Measurements from ENCODE around the gene SLC28A3.

SLC28A3 gene

DNA sequence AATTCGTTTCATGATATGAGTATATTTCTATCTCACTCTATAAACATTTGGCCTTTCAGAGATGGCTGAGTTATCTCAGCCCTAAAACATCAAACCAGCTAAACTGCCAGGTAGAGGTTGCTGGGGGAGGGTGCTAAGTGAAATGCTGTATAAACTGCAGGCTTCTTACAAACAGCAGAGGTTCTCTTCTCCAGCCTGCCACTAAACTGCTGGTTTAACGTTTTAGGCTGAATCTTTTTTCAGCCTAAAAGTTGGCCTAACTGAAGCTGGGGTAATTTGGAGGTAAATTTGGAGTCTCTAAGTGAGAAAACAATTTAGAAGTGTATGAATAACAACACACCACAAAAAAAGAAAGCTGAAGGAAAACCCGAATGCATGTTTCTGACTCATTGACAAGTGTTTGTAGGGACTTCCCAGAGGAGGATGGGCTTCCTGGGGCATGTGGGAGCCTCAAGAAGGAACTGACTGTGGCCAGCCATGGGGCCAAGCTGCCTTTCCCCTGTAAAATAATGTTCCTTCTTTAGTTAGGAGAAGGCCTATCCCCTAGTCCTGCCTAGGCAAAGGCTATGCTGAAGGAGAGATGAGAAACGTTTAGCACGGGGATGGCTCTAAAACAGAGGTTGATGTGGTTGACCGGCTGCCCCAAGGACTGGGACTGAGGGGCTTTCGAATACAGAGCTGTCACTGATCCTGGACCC is 44.3 kb downstream of the SLC28A3 start:
- DNase-seq = no peak

DNA sequence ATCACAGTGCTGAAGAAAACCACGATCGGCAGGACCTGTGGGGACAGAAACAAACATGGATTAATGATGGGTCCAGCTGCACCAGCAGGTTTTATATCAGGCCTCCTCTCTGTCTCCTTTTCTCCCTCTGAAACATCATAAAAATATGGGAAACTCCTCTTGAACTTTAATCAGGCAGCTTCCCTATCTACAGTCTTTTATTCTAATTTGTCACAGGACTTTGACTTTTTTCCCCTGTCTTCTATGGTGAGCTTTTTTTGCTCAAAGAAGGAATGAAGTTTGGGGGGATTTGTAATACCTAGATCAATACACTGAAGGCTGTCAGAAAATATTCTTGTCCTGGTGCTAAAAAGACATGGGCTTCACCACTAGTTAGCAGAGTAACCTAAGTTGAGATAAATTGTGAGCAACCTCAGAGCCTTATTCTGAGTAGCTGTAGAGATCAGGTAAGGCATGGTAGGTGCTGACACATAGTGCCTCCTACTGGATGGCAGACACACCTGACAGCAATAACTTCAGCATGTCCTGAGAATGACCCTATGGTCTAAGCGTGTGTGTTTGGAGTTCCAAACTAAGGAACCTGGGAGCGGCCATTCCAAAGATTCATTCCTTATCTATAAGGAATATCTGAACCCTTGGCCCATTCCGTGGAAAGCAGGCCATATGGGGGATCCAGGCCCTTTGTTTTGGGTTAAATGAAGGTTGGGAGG is 46.2 kb downstream of the SLC28A3 start:
- no peak for DNase-seq

DNA sequence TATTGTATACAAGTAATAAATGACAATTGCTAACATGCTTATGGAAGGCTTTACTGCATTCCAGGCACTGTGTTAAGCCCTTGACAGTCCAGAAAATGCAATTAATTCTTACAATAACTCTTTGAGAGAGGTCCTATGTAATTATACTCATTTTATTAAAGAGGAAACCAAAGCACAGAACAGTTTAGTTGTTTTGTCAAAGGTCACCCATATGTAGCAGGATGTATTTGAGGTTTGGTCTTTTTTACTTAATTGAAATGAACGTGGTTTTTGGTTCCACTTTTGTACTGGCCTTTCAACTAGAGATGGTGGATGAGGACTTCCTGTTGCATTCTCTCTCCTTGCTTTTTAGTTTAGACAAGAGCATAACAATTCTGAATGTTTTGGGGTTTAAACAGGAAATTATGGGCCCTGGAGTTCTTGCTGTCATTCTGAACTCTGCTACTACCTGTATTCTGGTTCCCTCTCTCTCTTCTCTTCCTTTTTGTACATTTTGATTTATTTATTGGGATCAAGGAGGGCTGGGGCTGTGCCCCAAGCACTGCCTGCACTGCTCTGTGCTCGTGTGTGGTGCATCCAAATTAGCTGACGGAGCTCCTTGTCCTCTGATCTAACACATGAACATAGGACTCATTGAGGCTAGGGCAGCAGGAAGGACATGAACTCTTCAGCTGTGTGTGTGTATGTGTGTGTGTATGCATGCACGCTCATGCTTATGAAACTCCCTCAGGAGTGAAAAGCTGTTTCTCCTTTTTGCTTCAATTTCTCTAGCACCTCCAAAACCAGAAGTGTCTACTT is 47.4 kb downstream of the SLC28A3 start:
- DNase-seq = no peak

DNA sequence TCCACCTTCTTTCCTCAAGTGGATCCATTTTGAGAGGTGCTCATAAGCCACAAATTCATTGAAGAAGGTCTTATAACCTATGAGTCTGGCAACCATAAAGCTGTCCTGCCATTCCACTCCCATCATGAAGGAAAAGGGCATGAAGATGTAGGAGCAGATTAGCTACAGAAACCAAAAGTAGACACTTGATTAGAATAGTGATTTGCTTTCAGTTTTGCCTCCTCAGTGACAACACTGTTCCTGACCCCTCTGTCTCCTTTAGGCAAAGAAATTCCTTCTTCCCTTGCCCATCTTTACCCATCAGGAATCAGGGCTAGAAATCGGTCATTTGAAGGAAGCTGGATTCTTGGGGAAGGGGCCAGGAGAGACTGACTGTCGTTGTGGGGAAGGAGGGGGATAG is 55.2 kb downstream of the SLC28A3 start:
- DNase-seq = no peak

DNA sequence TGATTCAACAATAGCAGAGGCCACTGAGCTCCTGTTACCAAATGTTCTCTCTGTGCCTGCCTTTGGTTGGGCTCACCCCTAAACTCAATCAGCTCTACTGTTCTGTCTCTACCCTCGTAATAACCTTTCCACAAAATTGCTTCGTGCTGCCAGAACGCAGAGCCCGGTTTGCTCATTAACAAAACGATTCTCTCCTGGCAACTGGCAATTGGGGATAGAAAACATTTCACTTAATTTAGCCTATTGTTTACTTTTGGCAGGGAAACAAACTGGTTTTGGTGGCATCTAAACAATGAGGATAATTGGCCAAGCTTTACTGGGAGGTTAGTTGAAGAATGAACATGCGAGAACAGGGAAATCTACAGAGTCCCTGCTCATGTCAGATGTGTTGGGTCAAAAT is 56.6 kb downstream of the SLC28A3 start:
- peak; percentile 70 for DNase-seq

DNA sequence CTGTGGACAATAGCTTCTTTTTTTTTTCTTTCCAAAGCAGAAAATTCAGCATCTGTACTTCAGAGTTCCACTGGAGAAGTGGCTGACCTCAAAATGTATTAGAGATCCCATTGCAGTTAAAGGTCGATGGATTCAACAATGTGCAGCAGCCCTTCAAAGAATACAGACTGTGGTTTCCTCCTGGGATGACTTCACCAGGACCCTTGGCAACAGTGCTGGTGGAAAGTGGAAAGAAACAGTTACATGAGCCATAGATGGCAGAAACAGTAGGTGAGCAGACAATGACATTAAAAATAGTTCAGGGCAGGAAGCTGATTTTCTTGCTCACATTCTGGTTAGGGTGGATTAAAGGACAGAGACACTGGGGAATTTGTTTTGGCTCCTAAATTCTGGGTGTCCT is 62.4 kb downstream of the SLC28A3 start:
- DNase-seq = no peak

DNA sequence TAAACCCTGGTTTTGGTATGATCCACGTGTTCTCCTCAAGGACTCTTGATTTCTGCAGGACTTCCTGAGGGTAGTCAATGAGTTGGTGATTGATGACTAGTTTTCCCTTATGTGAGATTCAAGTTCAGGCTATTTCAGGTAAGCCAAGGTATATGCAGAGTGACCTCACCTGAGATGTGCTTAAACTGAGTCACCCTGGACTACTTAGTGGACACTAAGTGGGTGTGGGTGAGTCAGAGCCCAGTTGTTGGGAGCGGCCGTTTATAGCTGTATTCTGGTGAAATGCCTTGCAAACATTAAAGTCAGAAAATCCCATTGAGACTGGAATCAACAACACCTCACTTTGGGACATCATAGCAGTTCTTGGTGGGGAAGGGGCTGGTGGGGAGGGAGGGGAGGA is 62.9 kb downstream of the SLC28A3 start:
- no peak for DNase-seq

DNA sequence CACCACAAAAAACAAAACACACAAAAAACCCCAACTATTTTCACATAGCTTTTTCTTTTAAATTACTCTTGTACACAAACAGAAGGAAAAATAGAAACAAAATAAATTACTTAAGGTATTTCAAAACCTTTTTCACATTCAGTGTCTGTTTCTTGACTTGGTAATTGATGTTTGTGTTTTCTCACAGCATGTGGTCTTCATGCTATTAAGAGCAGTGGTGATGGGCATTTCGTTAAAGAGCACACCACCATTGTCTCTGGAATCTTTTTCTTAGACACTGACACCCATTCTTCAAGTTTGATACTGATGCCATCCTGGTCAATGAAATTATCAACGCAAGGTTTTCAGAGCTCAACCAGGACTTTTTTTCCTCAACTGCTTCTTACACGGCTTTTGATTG is 63.8 kb downstream of the SLC28A3 start:
- no peak for DNase-seq

DNA sequence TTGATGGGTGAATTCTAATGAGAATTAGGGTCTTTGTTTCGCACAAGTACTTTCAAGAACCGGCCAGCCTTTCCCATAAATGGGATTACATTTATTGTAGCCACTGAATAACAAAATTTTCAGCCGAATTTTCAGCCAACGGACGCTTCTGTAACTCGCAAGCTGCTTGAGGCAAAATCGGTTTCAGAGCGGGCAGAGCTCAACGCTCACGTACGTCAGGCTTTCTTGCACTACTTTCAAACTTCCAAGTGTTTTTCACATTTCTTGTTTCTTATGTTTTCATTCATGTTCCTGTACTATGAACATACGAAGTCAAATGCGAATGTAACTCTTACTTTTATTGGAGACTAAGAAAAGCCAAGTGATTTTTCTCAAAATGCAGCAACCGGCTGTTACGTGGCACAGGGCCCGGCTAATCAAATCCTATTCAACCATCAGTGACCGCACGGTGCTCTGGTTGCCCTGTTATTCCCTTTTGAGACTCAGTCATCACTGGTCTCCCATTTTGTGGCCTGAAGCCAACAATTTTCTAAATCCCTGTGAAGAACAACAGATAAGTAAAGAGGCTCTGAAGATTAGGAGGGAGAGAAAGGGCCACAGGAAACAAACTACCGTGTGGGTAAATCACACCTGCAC is 68.5 kb downstream of the SLC28A3 start:
- DNase-seq = no peak

DNA sequence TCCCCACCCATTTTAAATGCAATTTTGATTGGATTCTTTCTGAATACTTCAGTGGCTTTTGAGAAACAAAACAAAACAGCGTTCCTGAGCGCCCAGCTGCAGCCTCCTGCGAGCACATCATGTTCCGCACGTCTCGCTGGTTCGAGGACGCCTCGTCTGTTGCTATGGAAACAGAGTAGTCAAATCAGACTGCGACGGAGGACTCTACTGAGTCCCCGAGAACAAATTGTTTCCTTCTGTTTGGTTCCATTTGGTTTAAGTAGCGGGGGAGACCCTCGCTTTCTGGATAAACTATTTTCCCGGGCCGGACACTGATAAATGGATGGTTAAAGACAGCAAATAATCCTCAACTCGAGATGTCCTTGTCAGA is 69.0 kb downstream of the SLC28A3 start:
- DNase-seq = no peak

DNA sequence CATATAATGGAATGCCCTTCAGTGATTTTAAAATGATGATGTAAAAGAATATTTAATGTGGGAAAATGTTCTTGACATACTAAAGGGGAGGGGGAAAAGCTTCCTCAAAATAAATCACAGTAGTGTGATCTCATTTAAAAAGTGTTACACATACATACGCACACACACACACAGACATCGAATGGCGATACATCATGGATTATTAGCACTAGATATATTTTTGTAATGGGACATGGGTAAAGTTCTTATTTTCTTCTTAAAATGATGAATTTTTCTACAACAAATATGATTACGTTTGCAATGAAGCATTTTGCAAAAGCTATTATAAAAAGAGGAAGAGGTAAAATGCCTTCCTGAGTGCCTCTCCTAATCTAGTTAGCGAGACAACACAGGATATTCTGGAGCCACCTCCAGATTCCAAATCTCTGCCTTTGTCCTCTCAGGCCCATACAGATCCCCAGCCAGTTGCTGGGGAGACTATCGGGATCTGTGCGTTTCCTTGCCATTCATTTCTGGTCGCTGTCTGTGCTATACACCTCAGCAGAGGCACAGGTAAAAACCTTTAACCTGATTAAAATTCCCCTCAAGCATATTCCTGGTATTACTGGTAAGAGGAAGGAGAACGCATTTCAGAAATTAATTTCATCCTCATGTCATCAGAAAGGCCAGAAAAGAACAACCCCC is 69.6 kb downstream of the SLC28A3 start:
- DNase-seq = no peak

DNA sequence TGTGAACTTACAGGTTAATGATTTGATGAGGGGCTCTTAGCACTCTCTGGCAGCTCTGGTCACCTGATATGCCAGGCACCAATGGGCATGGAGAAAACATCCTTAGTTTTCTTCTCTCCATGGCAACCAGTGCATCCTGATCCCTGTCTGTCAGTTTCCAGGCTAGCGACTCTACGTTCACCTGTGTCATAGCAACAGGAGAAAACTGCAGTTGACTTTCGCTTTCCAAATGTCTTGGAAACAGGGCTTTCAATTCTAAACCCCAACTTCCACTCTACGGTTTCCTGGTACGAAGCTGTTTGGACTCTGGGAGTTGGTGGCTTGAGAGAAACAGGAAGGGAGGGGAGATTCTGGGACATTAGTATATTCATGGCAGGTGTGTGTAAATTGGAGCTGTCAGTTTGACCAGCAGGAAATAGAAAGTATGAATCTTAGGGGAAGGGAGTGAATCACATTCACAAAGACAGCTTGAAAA is 74.4 kb downstream of the SLC28A3 start:
- peak; percentile 83 for DNase-seq

DNA sequence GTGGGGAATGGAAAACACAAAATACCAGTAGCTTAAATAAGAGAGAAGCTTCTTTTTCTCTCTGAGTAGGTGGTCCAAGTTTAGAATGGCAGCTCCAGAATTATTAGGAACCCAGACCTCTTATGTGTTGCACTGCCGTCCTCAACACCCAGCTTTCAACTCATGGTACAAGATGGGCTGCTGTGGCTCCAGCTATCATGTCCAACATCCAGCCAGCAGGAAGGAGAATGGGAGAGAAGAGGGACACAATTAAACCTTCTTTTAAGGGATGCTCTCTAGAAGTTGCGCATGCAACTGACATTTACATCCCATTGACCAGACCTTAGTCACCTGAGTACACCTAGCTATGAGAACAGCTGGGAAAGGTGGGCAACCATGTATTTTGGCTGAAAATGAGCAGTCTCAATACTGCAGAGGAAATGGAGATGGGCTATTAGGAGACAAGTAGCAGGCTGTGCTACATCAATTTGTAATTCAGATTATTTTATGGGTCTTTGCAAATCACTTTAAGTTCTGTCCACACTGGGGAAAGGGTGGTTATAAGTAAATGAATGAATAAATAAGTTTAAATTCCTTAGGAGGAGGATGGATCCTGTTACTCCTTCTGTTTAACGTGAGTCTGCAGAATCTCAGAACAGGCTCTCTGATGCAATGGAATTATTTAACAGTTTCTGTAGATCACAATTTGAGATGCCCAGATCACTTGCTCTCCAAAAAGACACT is 76.1 kb downstream of the SLC28A3 start:
- no peak for DNase-seq

DNA sequence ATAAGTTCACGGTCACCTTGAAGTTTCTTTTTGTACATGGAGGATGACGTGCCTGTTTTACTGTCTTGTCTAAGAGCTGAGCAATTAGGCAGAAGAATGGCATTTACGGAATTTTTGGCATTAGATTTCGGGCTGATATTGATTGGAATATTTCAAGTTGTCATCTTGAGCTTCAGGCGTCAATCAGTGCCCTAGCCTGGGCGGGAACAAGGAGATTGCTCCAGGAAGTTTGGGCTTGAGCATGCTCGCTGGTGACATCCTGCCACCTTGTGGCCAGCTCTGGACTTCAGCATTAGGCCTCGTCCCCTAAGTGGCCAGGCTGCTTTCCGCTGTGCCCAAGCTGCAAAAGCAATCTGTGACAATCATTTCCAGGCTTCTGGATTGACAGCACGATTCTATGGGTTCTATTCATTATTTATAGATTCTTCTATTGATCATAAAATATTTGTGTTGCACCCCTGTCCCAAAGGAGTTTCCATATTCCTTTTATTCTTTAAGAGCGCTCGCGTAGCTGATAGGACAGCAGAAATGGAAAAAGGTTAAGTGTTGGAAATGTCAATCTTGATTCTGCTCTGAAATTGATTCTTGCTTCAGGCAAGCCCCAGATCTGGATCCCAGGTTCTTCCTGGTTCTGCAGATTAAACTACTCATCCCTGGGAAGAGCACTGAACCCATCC is 79.3 kb downstream of the SLC28A3 start:
- DNase-seq = peak; percentile 81

DNA sequence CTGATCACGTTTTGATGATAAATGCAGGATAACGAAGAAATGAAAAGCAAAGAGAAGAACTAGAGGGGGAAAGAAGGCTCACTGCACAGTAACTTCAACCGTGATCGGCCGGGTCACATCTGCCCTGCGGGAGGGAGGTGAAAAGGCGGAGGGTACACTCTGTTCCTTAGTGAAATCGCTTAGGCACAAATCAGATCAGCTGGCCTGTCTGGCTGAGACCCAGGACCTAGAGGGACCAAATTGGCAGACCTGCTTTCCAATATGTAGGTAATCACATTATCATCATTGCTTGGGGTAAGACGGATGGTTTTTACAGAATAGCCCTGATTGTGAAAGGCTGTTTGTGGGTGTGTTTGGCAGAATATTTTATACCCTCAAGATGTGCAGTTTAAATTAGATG is 82.2 kb downstream of the SLC28A3 start:
- DNase-seq = no peak

DNA sequence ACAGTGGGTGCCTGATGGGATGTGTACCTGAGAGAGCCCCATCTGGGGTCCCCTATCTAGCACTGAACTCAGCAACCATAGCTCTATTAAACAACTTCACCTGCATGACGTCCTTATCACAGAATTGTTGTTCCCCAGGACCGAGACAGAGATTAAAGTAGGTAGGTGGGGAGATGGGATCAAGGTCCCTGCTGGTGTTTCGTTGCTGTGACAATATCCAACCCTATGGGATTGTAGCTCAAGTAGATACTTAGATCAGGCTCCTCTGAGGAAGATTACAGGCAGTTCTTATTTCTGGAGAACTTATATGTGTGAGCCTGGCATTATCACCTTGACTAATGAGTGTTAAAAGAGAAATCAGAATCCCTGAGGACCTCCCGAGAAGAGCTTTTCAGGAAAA is 84.9 kb downstream of the SLC28A3 start:
- no peak for DNase-seq

DNA sequence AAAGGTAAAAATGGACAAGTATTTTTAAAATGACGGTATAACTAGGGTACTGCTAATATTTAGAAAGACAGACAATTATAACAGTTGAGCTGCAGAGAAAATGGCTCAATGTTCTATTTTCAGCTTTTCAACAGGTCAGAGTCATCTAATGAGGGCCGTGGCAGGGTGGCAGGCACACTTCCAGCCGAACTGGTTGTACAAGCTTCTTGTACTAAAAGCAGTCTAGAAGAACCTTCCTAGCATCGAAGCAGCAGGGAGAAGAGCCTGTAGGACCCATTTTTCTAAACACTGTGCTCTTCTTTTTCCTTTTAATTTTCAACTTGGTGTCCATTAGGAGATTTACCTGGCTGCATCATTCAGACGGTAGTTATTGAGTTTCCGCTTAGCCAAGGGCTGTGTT is 85.6 kb downstream of the SLC28A3 start:
- DNase-seq = no peak

DNA sequence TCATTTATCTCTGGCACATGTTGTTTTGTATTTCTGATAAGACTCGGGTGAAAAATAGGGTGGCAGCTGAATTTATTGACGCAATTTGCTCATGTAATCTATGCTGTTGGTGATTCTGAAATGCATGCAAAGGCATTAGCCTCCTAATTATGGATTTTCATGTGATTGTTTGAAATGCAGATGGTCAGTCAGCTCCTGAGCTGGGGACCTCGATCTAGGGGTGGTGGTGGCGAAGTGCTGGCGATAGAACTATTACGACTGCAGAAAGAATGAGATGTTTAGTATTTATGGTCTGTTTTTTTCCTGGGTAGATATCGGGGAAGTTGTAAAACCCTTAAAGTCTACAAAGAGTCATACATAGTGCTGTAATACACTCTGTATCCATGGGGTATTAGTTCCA is 88.6 kb downstream of the SLC28A3 start:
- DNase-seq = no peak

DNA sequence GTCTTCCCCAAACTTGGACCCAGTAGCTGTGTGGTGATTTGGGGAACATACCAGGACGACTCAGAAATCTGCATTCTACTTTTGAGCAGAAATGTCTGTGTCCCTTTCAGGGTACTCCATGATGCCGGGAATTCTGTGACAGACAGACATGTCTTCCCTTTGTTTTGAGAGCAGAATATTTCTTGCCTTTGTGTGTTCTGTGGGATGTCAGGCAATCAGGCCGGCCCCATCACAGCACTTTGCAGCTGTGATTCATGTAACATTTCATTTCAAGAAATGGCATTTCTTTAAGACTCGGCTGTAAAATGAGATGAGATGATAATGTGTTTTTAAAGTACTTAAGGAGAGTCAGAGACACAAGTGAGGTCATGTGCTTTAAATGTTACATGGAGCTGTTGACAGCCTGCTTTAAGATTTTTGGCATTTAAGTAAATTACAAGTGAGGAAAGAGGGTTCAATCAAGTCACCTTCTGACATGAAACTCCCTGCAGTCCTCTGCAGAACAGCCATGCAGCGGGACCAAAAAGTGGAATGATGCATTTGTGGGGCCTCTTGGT is 98.7 kb downstream of the SLC28A3 start:
- DNase-seq = no peak

DNA sequence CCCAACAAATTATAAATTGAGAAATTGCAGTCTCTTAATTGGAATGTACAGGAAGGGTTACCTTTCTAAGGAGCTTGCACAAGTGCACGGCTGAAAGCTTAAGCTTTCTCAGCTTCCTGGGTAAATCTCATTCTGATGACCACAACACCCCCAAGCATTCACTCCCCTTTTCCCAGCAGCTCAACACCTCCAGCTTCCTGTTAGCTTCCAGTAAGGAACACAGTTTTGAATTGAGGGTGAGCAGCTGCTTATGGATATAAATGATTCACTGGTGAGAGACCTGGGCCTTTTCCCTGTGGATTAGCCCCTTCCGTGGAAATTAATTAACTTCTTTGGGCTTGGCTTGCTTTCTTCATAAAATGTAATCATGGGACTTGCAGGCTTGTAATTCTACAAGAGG is 101.2 kb downstream of the SLC28A3 start:
- DNase-seq = no peak

DNA sequence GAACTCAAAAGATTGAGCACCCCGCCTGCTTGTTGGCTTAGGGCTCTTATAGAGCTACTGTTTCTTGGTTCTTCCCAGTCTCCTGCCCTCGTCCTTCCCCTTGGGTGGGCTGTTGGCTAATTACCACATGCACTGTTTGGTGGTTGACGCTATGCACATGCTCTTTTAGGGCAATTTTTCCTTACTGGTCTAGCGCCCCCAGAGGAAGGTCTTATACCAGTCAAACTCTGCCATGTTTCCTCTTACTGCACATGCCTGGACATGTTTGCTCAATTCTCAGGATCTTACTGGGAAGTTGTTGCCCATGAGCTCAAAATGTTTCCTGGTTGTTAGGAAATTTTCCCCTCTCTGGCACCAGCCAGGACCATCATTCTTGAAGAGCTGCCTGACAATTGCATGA is 101.9 kb downstream of the SLC28A3 start:
- DNase-seq = no peak

Measured in NCI-H1105 treated with DMSO at 0.1 percent for 48 hours (cell line).